Measurements from ENCODE around the gene SCAF1. TPM values are rescaled to one million over a fixed set of nuclear protein-coding genes. Genes with fewer than 3 reads are reported as not detected.

The SCAF1 gene
- polyA plus RNA-seq, 1 experiment: 2.5 TPM

GRCh38 chr19:49690656-49691242 lies 48.7 kb downstream of the SCAF1 start, which contains the start of gene CPT1C:
Gene CPT1C, plus strand, starts transcription at chr19:49691116. Its CDS starts 1,137 bp downstream, at chr19:49692253.
- Histone ChIP-seq H3K4me3 (ENCODE audit: low read depth, low read length) (peak within 1 kb of the TSS; percentile 73), H3K9me3 (ENCODE audit: control insufficient read depth, insufficient read depth, low read length) (no peaks in the 10 kb centered on the region; the same call in 1 of the 2 replicates), H3K27me3 (ENCODE audit: control insufficient read depth, insufficient read depth, low read length) (no peaks in the 10 kb centered on the region), H3K27ac (ENCODE audit: low read depth, low read length) (peak within 1 kb of the TSS; percentile 70)
- POLR2A ChIA-PET: interaction anchor here (0.8 to 3.3 kb wide), 3 partner anchors 14 to 118 kb away, joined by 4 to 9 read pairs (median 6); partner anchors contain the start of gene PRMT1
- no peak for TF ChIP-seq CTCF (IDR thresholded peaks at IDR 0.05; ENCODE audit: low read depth, low read length)
- CTCF ChIA-PET: interaction anchor here (1.2 to 3.0 kb wide), 2 partner anchors 10 to 13 kb away, joined by 4 to 14 read pairs; no protein-coding TSS in a partner anchor
- peak; percentile 61 for DNase-seq (ENCODE audit: low read depth, low spot score)

GRCh38 chr19:49691243-49692146 lies 49.5 kb downstream of the SCAF1 start:
- Histone ChIP-seq H3K27ac (ENCODE audit: low read depth, low read length) (peak overlapping the region; percentile 21), H3K9me3 (ENCODE audit: control insufficient read depth, insufficient read depth, low read length) (no peaks in the 10 kb centered on the region; the same call in 1 of the 2 replicates), H3K27me3 (ENCODE audit: control insufficient read depth, insufficient read depth, low read length) (no peaks in the 10 kb centered on the region), H3K4me3 (ENCODE audit: low read depth, low read length) (peak overlapping the region; percentile 73)
- DNase-seq (ENCODE audit: low read depth, low spot score): no peak
- TF ChIP-seq CTCF (IDR thresholded peaks at IDR 0.05; ENCODE audit: low read depth, low read length): no peak
- POLR2A ChIA-PET: interaction anchor here (0.8 to 3.3 kb wide), 3 partner anchors 15 to 117 kb away, joined by 4 to 9 read pairs (median 6); partner anchors contain the start of gene PRMT1
- CTCF ChIA-PET: interaction anchor here (3.0 kb wide), 1 partner anchor 11 kb away, joined by 14 read pairs; no protein-coding TSS in a partner anchor

DNA sequence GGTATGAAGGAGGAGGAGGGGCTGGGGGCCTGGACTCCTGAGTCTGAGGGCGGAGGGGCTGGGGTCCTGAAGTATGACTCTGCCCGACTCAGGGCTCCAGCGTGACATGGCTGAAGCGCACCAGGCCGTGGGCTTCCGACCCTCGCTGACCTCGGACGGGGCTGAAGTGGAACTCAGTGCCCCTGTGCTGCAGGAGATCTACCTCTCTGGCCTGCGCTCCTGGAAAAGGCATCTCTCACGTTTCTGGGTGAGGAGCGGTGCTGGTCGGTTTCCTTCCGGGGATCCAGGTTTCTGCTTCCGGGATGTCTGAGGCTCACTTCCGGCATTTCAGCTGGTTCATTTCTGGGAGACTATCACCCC lies 50.1 kb downstream of the SCAF1 start:
- Histone ChIP-seq H3K9me3 (ENCODE audit: control insufficient read depth, insufficient read depth, low read length) (no peaks in the 10 kb centered on the region; the same call in 1 of the 2 replicates), H3K27ac (ENCODE audit: low read depth, low read length) (no peak overlapping the region), H3K4me3 (ENCODE audit: low read depth, low read length) (peak overlapping the region; percentile 73), H3K27me3 (ENCODE audit: control insufficient read depth, insufficient read depth, low read length) (no peaks in the 10 kb centered on the region)
- no peak for TF ChIP-seq CTCF (IDR thresholded peaks at IDR 0.05; ENCODE audit: low read depth, low read length)
- DNase-seq (ENCODE audit: low read depth, low spot score): no peak
- ChIA-PET CTCF (no interaction called here), POLR2A (no interaction called here)

- TF ChIP-seq CTCF (IDR thresholded peaks at IDR 0.05; ENCODE audit: low read depth, low read length): no peak
- ChIA-PET POLR2A (no interaction called here), CTCF (no interaction called here)
- H3K27ac ChIP-seq (ENCODE audit: low read depth, low read length): no peak overlapping the region
- DNase-seq (ENCODE audit: low read depth, low spot score): no peak
- H3K9me3 ChIP-seq (ENCODE audit: control insufficient read depth, insufficient read depth, low read length): no peaks in the 10 kb centered on the region
- no peaks in the 10 kb centered on the region for H3K27me3 ChIP-seq (ENCODE audit: control insufficient read depth, insufficient read depth, low read length)
- no peak overlapping the region for H3K4me3 ChIP-seq (ENCODE audit: low read depth, low read length)
These were observed 54.1 kb downstream of the SCAF1 start for GRCh38 chr19:49696115-49696514.
